ENCODE results near the gene CDH2.

CDH2 gene

GRCh38 chr18:28178720-28179119 is 1.8 kb upstream of the CDH2 start:
- no peak for TF ChIP-seq CTCF (IDR thresholded peaks at IDR 0.05)
- Histone ChIP-seq H3K79me2 (no peaks in the 10 kb centered on the region), H3K27me3 (ENCODE audit: control insufficient read depth, insufficient read depth, low read length) (no peaks in the 10 kb centered on the region), H3K9me3 (ENCODE audit: control insufficient read depth, low read length) (no peaks in the 10 kb centered on the region), H3K36me3 (ENCODE audit: control insufficient read depth, insufficient read depth, low read length) (no peaks in the 10 kb centered on the region), H3K4me1 (peaks cover 11% of the 10 kb centered on the region), H3K27ac (peak overlapping the region; percentile 89), H2AFZ (peak overlapping the region; percentile 90), H3K4me3 (ENCODE audit: low read depth, low read length) (no peak overlapping the region), H3K4me2 (ENCODE audit: low read length) (peak overlapping the region; percentile 74), H3K9ac (no peak overlapping the region)

GRCh38 chr18:28177828-28178635 is 1.1 kb upstream of the CDH2 start:
- Histone ChIP-seq H3K4me2 (ENCODE audit: low read length) (peak overlapping the region; percentile 74), H3K9me3 (ENCODE audit: control insufficient read depth, low read length) (no peaks in the 10 kb centered on the region), H3K27me3 (ENCODE audit: control insufficient read depth, insufficient read depth, low read length) (no peaks in the 10 kb centered on the region), H3K4me3 (ENCODE audit: low read depth, low read length) (peak overlapping the region; percentile 46), H3K27ac (peak overlapping the region; percentile 89), H3K36me3 (ENCODE audit: control insufficient read depth, insufficient read depth, low read length) (no peaks in the 10 kb centered on the region), H3K4me1 (peaks cover 11% of the 10 kb centered on the region), H2AFZ (peak overlapping the region; percentile 90), H3K9ac (peak overlapping the region; percentile 33), H3K79me2 (no peaks in the 10 kb centered on the region)
- peak; percentile 40 for TF ChIP-seq CTCF (IDR thresholded peaks at IDR 0.05)

GRCh38 chr18:28176698-28176947 is 307 bp downstream of the CDH2 start:
- H3K27me3 ChIP-seq (ENCODE audit: control insufficient read depth, insufficient read depth, low read length), result no peaks in the 10 kb centered on the region
- H3K36me3 ChIP-seq (ENCODE audit: control insufficient read depth, insufficient read depth, low read length), result no peaks in the 10 kb centered on the region
- TF ChIP-seq CTCF (IDR thresholded peaks at IDR 0.05), result no peak
- no peaks in the 10 kb centered on the region for H3K9me3 ChIP-seq (ENCODE audit: control insufficient read depth, low read length)
- H3K4me1 ChIP-seq, result peaks cover 11% of the 10 kb centered on the region
- no peaks in the 10 kb centered on the region for H3K79me2 ChIP-seq
- H3K4me2 ChIP-seq (ENCODE audit: low read length), result peak overlapping the region; percentile 62
- peak overlapping the region; percentile 82 for H2AFZ ChIP-seq
- no peak overlapping the region for H3K9ac ChIP-seq
- H3K4me3 ChIP-seq (ENCODE audit: low read depth, low read length), result no peak overlapping the region
- H3K27ac ChIP-seq, result peak overlapping the region; percentile 89

DNA sequence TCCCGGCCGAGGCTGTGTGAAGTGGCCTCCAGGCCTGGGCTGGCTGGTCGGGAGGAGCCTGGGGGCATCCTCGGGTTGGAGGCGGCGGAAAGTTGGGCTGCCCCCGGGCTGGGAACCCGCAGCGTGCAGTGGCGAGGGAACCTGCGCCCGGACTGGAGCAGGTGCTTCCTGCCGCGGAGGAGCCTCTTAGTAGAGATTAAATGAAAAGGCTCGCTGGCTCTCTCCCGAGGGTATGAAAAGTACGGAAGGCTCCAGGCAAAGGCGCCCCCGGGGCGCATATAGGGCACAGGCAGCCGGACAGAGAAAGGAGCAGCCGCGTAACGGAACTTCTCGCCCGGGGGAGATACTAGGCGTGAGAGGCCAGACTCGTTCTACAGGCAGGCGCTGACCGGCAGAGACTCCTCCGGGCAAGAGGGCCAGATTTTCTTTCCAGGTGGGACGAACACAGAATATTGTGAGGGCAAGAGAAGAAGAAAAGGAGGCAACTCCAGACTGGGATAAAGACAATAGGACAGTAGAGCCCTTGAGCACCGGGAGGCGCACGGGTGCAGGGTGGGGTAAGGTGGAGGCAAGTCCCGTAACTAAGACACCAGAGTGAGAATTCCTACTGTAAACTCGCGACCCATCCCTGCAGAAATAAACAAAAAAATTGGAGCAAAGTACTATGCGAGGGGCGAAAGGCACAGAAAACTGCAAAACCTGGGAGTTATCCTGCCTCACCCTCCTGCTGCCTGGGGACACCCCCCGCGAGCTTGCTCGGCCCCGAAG is 816 bp downstream of the CDH2 start:
- TF ChIP-seq CTCF (IDR thresholded peaks at IDR 0.05), result no peak
- H3K27ac ChIP-seq, result peak overlapping the region; percentile 89
- H3K79me2 ChIP-seq, result no peaks in the 10 kb centered on the region
- peak overlapping the region; percentile 51 for H3K9ac ChIP-seq
- peak overlapping the region; percentile 5 for H3K4me3 ChIP-seq (ENCODE audit: low read depth, low read length)
- H3K4me2 ChIP-seq (ENCODE audit: low read length), result peak overlapping the region; percentile 62
- H3K9me3 ChIP-seq (ENCODE audit: control insufficient read depth, low read length), result no peaks in the 10 kb centered on the region
- peaks cover 11% of the 10 kb centered on the region for H3K4me1 ChIP-seq
- no peaks in the 10 kb centered on the region for H3K36me3 ChIP-seq (ENCODE audit: control insufficient read depth, insufficient read depth, low read length)
- H2AFZ ChIP-seq, result peak overlapping the region; percentile 82
- H3K27me3 ChIP-seq (ENCODE audit: control insufficient read depth, insufficient read depth, low read length), result no peaks in the 10 kb centered on the region

All from parathyroid adenoma (tissue), 2 donors.